T-helper 2 cell treated with Interferon-gamma antibody and Interleukin-4, amounts not matched to agents 100 ng/mL and 5 ng/mL, for 36 hours (primary cell): ENCODE measurements around the gene ADRB2. TPM values are rescaled to one million over a fixed set of nuclear protein-coding genes. Genes with fewer than 3 reads are reported as not detected.
"Not testable (repeated sequence)": the region's sequence is repeated elsewhere in the genome, so short reads cannot be mapped to it uniquely, and the experiment has no call there.

Experiments used
- intact Hi-C: fragments of 100-400 bp; cut with micrococcal nuclease; formaldehyde crosslinking; loops from one replicate; pipeline ENCODE4 v1.15.1; 2023
- total RNA-seq: library from RNA; stranded (reverse); gene quantifications from 2 replicates; pipeline ENCODE4 v1.2.3, GENCODE V29; 2022

Gene ADRB2
- total RNA-seq: 0.34 and 0.70 TPM in 2 replicates

DNA sequence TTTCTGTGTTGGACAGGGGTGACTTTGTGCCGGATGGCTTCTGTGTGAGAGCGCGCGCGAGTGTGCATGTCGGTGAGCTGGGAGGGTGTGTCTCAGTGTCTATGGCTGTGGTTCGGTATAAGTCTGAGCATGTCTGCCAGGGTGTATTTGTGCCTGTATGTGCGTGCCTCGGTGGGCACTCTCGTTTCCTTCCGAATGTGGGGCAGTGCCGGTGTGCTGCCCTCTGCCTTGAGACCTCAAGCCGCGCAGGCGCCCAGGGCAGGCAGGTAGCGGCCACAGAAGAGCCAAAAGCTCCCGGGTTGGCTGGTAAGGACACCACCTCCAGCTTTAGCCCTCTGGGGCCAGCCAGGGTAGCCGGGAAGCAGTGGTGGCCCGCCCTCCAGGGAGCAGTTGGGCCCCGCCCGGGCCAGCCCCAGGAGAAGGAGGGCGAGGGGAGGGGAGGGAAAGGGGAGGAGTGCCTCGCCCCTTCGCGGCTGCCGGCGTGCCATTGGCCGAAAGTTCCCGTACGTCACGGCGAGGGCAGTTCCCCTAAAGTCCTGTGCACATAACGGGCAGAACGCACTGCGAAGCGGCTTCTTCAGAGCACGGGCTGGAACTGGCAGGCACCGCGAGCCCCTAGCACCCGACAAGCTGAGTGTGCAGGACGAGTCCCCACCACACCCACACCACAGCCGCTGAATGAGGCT, at the start of gene ADRB2:
Gene ADRB2, plus strand, starts transcription at position 559 of the 686 bp plus-strand sequence. CDS start 221 bp downstream, outside the sequence.
- intact Hi-C loops: loop anchor here (1.0 to 10.0 kb wide), 6 partner anchors 17 to 726 kb away; partner anchors contain the start of genes CSNK1A1, FBXO38 and GRPEL2

DNA sequence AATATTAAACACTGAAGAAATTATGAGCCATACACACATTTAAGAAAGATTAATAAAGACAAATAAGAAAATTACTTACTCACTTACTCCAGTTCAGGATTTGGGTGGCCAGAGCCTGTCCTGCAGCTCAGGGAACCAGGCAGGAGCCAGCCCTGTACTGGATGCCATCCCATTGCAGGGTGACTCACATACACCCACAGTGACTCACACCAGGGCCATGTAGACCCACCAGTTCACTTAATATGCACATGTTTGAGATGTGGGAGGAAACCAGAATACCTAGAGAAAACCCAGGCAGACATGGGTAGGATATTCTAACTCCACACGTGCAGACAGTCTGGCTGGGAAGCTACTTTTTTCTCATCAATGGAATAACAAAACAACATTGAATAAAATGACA, 49.6 kb upstream of the ADRB2 start:
- intact Hi-C loops: no loop called here

DNA sequence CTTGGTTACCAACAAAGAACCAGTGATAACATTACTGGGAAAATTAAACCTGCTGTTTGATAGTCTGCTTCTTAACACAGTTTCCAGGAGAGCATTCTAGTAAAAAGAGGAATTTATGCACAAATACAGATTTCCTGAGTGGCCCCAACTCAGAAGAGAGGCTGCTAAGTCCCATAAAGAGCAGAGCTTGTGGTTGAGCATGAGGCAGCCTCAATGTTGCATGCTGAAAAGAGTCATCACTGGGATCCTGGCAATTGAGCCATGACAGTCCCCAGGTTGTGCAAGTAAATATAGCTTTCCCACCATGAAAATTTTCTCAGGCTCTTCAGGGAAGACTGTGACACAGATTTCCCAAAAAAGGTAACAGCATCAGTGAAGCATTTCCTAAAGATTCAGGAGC, 47.5 kb upstream of the ADRB2 start:
- intact Hi-C loops: no loop called here

DNA sequence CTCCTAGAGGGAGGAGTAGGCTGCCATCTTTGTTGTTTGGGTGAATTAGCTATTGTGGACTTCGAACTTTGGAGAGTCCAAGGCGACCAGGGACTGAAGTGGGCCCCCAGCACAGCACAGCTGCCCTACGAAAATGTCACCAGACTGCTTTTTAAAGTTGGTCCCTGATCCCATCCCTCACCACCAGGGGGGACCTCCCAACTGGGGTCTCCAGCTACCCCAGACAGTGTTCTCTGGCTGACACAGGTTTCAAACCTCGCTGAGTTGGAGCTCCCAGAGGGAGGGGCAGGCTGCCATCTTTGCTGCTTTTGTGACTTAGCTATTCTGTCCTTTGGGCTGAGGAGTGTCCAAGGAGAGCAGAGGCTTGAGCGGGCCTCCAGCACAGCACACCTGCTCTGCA, 45.7 kb upstream of the ADRB2 start:
- intact Hi-C loops: no loop called here

DNA sequence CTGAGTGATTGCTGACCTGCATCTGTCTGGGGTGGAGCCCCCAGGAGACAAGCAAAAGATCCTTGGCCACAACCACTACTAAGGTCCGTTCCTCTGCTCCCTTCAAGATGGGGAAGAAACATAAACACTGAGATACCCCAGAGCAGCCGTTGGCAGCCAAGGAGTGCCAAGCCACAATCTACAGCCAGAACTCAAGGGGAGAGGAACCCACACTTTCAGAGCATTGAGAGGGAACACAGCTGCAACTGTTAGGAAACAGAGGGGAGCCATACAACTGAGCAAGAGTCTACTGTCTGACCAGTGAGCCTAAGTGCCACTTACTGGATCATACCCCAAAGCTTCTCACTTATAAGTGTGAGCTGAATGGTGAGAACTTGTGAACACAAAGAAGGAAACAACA, 44.6 kb upstream of the ADRB2 start:
- intact Hi-C loops: no loop called here

DNA sequence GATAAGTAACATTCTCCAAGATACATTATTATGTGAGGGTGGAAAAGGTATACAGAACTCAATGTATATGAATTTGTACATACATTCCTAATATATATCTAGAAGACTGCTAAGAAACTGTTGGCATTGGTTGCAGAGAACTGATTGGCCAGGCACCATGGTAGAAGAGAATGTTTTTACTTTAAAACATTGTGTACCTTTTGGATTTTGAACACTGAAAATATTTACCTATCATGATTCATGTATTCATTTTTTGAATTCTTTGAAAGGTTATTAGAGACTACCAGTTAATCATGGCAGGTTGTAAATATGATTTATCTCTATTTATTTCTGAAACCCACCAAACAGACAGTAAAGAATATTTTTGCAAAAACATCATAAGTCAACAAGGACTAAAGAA, 41.2 kb upstream of the ADRB2 start:
- intact Hi-C loops: no loop called here

DNA sequence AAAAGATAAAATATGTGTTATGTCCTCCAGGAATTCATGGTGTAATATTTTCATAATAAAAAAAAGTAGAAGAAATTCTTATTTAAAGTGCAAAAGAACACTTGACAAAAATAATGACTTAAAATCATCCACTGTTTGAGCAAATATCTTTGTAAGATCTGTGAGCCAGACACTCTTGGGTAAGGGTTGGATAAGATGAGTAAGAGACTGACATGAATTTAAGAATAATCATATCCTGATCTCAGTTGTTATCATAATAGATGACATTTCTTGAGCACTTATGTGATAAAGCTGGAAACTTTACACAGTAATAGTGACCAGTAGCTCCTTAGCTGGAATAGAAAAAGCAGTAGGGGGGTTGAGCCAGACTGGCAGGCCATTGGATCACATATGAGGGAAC, 40.0 kb upstream of the ADRB2 start:
- intact Hi-C loops: no loop called here

DNA sequence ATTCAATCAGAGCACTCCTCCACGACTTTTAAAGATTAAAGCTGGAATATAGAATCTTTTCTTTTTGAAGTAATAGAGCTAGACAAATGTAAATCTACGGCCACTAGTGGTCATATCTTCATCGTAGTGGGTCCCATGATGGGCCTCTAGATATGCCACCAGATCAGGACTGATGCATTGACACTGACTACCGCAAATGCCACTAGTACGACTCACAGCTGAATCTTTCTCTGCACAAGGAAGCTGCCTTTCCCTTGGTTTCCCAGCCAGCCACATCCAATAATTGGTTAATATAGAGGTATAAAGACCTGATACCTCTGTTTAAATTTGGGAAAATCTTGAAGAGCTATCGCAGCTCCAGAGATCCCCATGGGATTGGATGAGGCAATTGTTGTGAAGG, 37.8 kb upstream of the ADRB2 start:
- intact Hi-C loops: no loop called here

DNA sequence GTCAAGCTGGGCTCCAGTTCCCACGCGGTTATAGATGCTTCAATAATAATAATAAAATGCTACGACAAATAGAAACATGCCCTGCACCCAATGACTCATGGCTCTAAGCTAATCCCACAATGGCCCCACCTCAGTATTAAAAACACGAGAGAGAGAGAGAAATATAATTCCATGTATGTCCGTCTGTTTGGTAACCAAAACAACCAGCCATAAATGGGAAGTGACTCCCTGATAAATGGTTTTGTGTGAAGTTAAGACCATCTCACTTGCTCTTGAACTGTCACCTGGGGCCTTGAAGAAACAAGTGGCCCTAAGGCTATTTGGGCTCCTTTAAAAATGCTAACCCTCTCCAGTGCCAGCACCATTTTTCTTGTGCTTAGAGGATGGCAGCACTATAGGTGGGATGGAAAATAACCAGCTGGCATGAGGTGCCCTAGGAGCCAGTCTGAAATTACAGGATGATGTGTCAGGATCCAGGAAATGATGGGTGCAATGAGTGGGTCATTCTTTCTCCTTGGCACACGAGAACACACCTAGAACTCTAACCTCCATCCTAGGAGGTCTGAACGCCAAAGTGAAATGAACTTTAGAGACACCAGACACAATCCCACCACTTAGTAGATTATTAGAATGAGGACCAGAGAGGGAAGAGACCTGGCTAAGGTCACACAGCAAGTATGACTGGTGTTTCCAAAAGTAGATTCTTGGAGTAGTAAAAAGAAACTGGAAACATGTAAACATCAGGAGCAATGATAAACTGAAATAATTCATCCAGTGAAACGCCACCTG, 35.7 kb upstream of the ADRB2 start:
- intact Hi-C loops: no loop called here

DNA sequence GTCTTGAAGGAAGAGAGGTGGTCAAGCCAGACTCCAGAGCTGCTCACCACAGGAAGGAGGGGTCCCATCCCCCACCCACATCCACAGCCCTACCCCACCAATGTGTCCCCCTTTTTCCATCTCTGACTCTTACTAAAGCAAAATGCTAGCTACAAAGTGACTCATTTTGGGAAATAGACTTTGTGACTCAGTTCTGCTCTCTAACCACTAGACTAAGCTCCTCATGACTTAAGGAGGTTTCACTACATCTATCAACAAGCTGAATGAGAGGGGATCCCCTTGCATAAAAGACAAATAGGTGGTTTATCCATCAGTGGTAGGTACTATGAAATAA, 35.1 kb upstream of the ADRB2 start:
- intact Hi-C loops: no loop called here

DNA sequence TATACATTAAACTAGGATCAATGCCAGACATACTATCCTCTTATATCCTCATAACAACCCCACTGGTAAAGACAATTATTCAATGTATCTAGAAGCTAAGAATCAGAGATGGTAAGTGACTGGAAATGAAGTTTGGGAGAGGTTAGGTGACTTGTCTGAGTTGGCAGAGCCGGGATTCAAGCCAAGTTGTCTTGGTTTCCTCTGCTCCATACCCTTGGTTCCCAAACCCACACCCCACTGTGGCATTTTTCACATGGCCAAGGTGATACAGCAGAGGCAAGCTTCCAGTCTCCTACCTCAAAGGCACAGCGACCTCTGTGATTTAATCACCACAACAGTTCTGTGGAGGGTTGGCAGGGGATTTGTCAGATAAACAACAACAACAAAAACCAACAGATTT, 34.7 kb upstream of the ADRB2 start:
- intact Hi-C loops: no loop called here

DNA sequence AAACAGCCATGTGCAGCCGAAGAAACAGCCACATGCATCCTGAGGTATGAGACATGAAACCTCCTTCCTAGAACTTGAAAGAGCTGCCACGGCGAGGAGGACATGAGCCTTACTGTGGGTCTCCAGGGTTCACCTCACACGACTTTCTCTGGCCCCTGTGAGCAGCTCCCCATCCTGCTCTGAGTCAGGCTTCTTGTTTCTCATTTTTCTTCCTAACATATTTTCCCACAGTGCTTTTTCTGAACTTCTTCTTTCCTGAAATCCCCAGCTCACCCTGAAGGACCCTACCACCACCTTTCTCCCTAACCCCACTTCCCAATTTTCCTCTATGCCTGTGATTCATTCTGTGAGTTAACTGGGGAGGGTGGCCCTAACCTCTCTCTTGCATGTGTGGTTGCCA, 33.7 kb upstream of the ADRB2 start:
- intact Hi-C loops: no loop called here

DNA sequence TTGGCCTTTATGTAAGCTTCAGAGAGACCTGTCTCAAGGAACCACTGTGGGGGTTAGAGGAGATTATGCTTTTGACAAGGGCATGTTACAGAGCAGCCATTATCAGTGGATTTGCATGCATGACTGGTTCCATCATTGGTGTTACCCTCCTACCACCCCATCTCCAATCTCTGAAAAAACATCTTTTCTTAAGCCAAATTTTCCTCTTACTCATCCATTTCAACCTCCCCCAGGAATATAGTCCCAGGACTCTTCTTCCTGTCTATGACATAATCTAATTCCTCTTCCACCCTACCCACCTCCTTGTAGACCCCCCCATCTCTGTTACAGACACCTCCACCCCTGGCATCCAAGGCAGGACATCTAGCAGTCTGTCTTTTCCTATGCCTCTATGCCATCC, 33.1 kb upstream of the ADRB2 start:
- intact Hi-C loops: no loop called here

DNA sequence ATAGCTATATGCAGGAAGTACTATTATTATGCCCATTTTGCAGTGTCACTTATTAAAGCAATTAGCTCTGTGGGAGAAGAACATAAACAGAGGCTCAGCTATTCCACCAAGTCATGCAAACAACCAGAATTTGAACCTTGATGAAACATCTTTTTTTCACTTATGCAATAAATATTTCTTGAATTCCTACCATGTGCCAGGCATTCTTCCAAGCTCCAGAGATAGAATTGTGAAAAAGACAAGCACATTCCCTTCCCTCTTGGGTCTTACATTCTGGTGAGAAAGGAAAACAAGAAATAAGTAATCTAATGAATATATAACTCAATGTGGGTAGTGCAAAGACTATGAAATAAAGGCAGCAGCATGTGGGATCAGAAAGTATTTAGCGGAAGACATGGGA, 32.1 kb upstream of the ADRB2 start:
- intact Hi-C loops: no loop called here

DNA sequence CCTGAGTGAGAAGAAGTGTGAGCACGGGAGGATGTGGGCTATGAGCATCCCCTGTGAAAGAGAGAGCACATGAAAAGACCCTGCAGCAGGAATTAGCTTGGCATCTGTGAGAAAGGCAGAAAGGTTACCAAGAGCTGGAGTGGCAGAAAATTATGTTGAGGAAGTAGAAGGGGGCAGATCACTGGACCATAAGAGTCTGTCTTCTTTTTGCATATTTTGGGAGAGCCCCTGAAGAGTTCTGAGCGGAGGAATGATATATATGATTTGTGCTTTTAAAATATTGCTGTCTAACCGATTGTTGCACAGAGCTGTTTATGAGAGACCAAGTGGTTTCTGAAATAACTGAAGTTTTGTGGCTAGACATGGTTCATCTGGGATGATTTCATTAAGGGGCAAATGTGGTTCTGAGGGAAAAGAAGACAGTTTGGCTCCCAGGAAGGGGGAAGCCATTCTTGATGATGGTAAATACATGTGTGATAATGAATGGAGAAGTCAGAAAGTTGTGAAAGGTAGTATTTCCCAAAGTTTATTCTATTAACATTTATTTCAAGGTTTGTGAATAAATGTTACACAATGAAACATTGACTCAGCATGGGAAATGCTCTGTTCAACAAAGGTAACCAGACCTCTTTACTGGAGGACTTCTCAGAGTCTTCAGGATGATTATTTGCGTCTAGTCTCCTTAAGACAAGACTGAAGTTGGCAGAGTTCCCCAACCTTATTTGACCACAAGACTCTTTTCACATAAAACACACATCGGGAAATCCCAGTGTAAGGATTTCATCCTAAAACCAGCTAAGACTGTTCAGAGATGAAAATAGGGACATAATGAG, 31.5 kb upstream of the ADRB2 start:
- intact Hi-C loops: no loop called here

DNA sequence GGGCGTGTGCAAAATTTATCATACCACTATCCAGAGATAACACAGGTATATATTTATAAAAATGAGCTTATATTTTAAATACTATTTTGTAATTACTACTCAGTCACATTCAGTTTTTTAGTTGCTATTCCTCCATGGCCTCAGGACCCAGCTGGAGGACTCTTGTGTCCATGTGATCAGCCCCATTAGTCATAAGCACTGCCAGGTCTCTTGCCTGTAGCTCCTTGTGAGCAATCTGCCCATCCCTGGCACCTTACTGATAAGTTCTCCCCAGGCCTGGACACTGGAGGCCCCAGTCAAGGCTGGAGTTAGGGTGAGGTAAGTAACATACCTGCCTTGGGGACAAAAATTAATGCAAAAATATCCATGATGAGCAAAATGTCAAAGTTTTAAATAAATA, 29.5 kb upstream of the ADRB2 start:
- intact Hi-C loops: no loop called here

DNA sequence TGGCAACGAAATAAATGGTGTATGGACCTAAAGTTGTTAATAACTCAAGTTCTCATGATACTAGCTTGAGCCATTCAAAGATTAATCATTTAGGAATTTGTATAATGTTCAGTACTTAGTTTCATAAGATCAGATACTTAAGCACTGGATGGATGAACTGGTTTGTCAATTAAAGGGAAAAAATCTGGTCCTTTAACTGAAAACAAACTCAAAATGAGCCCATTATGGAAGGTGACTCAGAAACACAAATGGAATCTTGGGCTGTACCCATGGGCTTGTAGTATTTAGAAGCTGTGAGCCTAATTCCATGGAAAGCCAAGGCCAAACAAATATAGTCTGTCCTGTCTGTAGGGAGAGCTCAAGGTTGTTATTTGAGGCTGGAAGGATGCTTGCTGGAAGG, 27.6 kb upstream of the ADRB2 start:
- intact Hi-C loops: no loop called here

DNA sequence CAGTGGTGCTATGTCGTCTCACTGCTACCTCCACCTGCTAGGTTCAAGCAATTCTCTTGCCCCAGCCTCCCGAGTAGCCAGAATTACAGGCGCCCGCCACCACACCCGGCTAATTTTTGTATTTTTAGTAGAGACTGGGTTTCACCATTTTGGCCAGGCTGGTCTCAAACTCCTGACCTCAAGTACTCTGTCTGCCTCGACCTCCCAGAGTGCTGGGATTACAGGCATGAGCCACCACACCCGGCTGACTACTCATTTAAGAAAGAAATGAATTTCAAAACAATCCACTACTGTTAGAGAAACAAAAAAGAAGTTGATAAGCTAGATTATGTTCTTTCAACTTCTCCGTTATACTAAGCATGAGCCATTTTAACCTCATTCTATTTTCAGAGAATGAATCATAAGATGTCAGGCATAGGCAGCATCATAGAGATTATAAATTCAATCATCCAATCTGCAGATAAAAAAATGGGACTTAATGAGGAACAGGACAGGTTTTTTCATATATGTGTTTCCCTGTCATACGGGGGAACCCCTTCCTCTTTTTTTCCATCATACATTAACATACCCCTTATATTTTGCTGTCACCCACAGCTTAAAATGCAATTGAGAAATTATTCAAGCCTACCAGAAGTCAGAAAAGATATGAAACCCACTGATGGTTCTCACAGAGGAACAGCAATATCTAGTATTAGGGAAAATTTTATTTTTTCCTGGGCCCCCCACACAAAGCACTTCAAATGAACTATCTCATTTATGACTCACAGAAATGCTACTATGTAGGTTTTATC, 26.5 kb upstream of the ADRB2 start:
- intact Hi-C loops: no loop called here

DNA sequence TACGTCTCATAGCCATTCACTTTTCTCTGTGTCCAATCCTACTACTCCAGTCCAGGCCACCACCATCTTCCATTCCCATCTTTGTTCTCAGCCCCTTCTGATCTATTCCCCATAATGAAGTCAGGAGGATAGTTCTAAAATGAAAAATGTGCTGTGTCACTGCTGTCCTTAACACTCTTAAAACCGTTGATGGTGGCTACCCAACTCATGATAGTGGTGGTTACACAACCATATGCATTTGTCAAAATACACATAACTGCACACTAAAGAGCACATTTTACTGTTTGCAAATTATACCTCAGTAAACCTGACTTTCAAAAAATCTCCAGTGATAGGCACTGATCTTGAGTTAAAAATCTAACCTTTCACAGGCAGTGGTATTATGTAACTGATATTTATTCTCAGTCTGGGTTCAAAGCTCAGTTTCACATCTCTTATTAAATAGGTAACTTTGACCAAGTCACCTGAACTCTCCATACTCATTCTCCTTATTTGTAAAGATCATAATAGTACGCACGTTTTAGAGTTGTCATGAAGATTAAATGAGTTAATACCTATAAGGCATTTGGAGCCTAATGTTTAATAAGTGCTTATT, 24.6 kb upstream of the ADRB2 start:
- intact Hi-C loops: no loop called here

DNA sequence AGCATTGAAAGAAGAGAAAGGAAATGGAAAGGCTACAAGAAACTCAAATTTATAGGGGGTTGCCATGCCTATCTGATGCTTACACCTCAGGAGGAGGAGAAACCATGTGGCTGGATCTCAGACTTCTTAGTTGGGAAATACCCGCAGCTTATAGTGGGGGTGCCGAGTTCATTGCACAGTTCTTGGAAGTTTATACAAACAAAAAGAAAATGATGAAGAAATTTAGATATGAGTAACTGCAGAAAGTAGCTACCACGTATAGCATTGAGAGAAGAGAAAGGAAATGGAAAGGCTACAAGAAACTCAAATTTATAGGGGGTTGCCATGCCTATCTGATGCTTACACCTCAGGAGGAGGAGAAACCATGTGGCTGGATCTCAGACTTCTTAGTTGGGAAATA, 23.0 kb upstream of the ADRB2 start:
- intact Hi-C loops: not testable (repeated sequence)

DNA sequence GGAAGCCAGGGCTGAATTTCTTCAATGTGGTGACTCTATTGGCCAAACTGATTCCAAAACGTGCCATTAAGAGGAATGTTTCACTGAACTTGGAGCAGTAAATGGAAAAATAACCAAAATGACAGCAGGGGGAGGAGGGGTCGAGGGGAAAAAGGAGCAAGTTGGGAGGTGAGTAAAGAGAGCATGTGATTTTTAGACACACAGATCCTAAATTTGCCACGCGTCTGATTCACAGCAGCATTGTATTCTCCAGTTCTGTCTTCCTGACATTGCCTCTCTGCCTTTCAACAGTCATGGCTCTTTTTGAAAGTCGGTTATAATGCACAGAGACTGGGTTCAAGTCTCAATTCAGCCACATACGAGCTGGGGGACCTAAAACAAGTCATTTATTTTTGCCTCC, 22.0 kb upstream of the ADRB2 start:
- intact Hi-C loops: no loop called here
